Esophagus muscularis mucosa (tissue), 4 donors: ENCODE measurements around the gene KLK13. TPM values are rescaled to one million over a fixed set of nuclear protein-coding genes. Genes with fewer than 3 reads are reported as not detected.

ENCODE experiments used
- DNase-seq: peaks from one replicate; pipeline ENCODE4 v3.0.0-alpha.2; 2017; ENCODE audit errors: extremely low spot score
- H3K27ac ChIP-seq, 4 donors: fragments of 200-600 bp; sonication (generic); replicated peaks in 1 of 4; 1 replicate in 3 of 4; 2 replicates in 1 of 4; pipeline ENCODE4 v1.5.1; 2016 to 2019; ENCODE audit warnings: mild to moderate bottlenecking in 1 of 4
- H3K27me3 ChIP-seq, 4 donors: fragments of 200-600 bp; sonication (generic); one replicate each; pipeline versions ENCODE4 v1.5.1 to v1.6.0; 2016 to 2019
- H3K36me3 ChIP-seq, 4 donors: fragments of 200-600 bp; sonication (generic); one replicate each; pipeline ENCODE4 v1.5.1; 2016 to 2019
- H3K4me1 ChIP-seq, 4 donors: fragments of 200-600 bp; sonication (generic); one replicate each; pipeline ENCODE4 v1.5.1; 2016 to 2019
- H3K4me3 ChIP-seq, 4 donors: fragments of 200-600 bp; sonication (generic); 1 replicate in 2 of 4; 2 replicates in 2 of 4; pipeline ENCODE4 v1.5.1; 2016 to 2019; ENCODE audit warnings: mild to moderate bottlenecking in 4 of 4, moderate library complexity in 1 of 4
- H3K9me3 ChIP-seq, 4 donors: fragments of 200-600 bp; sonication (generic); 1 replicate in 3 of 4; 2 replicates in 1 of 4; pipeline ENCODE4 v1.5.1; 2016 to 2019
- CTCF ChIP-seq, 3 experiments: fragments of 200-600 bp in 2 of 3; fragments of 450-650 bp in 1 of 3; sonication (generic) in 2 of 3; IDR thresholded peaks; one replicate each; pipeline ENCODE4 v1.5.1; 2017 to 2019; ENCODE audit warnings: antibody characterized with exemption in 3 of 3, mild to moderate bottlenecking in 2 of 3, moderate library complexity in 1 of 3
- EP300 ChIP-seq: sonication (generic); formaldehyde crosslinking; IDR thresholded peaks from one replicate; pipeline ENCODE4 v1.6.1; 2017; ENCODE audit warnings: antibody characterized with exemption
- POLR2A ChIP-seq: fragments of 450-650 bp; IDR thresholded peaks from one replicate; pipeline ENCODE4 v1.6.1; 2017; ENCODE audit warnings: antibody characterized with exemption, moderate library complexity, mild to moderate bottlenecking, low read depth
- POLR2AphosphoS5 ChIP-seq, 2 donors: sonication (generic); formaldehyde crosslinking; IDR thresholded peaks; one replicate each; pipeline ENCODE4 v1.6.1; 2017; ENCODE audit warnings: antibody characterized with exemption in 2 of 2
- WGBS: methylation state at CpG from one replicate; pipeline ENCODE4 v1.1.5; 2018; 5-methylcytosine and 5-hydroxymethylcytosine counted together
- intact Hi-C: fragments of 100-400 bp; cut with DNase I; formaldehyde crosslinking; loops from one replicate; pipeline ENCODE4 v1.15.1; 2023
- total RNA-seq, 4 donors: library from RNA; depleted of rRNA; stranded (reverse); fragments of >200 nt; gene quantifications; one replicate each; pipeline versions ENCODE4 v1.1.0 to v1.2.1, GENCODE V29; 2016

The KLK13 gene
- total RNA-seq, 4 donors from 2014 or later = not detected

- intact Hi-C loops = no loop called here
- H3K9me3 ChIP-seq = no peaks in the 10 kb centered on the region
- H3K4me3 ChIP-seq = peak within 1 kb of the TSS; percentile 28 to 53 (median 33)
- DNase-seq = no peak
- TF ChIP-seq CTCF (IDR thresholded peaks at IDR 0.05) (no peak), EP300 (no peak)
- H3K36me3 ChIP-seq = no peaks in the 10 kb centered on the region
- 6% methylated on average over 6 of the region's 14 CpGs for WGBS
- H3K27ac ChIP-seq = no peak within 1 kb of the TSS
- peaks cover 17 to 31% (median 28%) of the 10 kb centered on the region in 4 donors for H3K4me1 ChIP-seq
- peaks cover 0 to 93% (median 37%) of the 10 kb centered on the region in 4 donors for H3K27me3 ChIP-seq
Observed at GRCh38 chr19:51019544-51019925, 45.4 kb downstream of the KLK13 start, which contains the start of gene KLK10. Gene KLK10 (minus strand): TSS chr19:51019709. CDS start chr19:51019130, 579 bp downstream.

DNA sequence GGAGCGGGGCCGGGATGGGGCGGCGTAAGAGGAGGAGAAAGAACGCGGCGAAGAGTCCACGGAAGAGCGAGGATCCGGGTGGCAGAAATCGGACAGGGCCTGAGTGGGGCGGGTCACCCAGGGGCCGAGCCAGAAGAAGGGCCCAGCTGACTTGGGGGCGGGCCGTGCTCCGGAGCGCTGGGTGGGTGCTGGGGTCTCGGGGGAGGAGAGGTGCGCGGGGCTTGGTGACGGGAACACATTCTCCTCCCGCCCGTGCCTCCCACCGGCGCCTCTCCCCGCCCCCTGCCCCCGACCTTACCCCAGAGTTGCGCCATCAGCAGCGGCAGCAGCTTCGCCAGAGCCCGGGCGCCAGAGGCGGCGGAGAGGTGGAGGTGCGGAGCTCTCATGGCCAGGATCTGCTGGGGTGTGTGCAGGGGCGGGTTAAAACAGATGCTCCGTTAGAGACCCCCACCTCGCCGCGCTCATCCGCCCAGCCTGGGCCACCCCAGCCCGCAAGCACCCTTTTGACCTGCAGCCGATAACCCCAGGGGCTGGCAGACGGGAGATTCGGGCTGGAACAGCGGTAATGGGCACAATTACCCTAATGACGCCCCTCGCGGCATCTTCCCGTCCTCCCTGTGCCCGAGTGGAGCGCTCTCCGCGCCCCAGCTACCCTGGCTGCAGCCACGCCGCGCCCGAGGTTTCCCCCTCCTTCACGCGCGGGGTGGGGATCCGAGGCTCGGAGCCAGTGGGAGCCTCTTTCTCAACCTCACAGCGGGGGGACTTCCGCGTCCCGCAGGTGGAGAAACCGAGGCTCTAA is 45.9 kb downstream of the KLK13 start:
- Histone ChIP-seq H3K9me3 (no peaks in the 10 kb centered on the region), H3K27ac (no peak overlapping the region), H3K4me3 (peak overlapping the region; percentile 28 to 53 (median 33)), H3K27me3 (peaks cover 0 to 93% (median 35%) of the 10 kb centered on the region in 4 donors), H3K36me3 (no peaks in the 10 kb centered on the region), H3K4me1 (peaks cover 17 to 31% (median 28%) of the 10 kb centered on the region in 4 donors)
- intact Hi-C loops = no loop called here
- TF ChIP-seq POLR2AphosphoS5 (IDR thresholded peaks at IDR 0.05) (no peak), CTCF (IDR thresholded peaks at IDR 0.05) (no peak), POLR2A (no peak), EP300 (no peak)
- WGBS = 2% methylated on average over 42 of the region's 68 CpGs
- DNase-seq = no peak

GRCh38 chr19:51016798-51017683 is 47.9 kb downstream of the KLK13 start:
- Histone ChIP-seq H3K36me3 (no peaks in the 10 kb centered on the region), H3K27me3 (peaks cover 0 to 92% (median 34%) of the 10 kb centered on the region in 4 donors), H3K4me1 (peaks cover 17 to 31% (median 28%) of the 10 kb centered on the region in 4 donors), H3K9me3 (no peaks in the 10 kb centered on the region), H3K4me3 (peak overlapping the region in 3 of 4 donors; percentile 14 to 45 (median 33)), H3K27ac (no peak overlapping the region)
- intact Hi-C loops = no loop called here
- DNase-seq = no peak
- TF ChIP-seq POLR2A (no peak), CTCF (IDR thresholded peaks at IDR 0.05) (peak in 1 of 3 experiments; percentile 61), POLR2AphosphoS5 (IDR thresholded peaks at IDR 0.05) (no peak), EP300 (no peak)
- WGBS = 2% methylated on average over 68 of the region's 68 CpGs

DNA sequence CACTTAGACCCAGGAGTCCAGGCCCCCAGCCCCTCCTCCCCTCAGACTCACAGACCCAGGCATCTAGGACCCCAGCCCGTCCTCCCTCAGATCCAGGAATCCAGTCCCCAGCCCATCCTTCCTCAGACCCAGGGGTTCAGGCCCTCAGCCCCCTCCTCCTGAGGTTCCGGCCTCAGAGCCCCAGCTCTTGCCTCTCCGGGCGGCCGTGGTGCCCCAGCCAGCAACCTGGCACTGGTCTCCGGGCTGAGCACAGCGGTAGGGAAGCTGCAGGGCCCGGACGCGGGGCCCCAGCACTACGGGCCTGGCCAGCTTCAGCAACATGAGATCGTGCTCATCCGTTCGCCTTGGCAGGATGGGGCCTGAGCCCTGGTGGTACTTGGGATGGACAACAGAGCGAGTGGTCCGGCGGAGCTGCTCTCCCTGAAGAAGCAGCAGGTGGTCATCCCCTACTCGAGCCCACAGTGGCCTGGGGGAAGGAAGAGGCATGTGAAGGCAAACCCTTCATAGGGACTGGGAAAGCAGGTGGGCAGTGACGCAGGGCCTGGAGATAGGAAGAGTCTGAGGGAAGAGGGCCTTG is 49.1 kb downstream of the KLK13 start:
- Histone ChIP-seq H3K4me3 (no peak overlapping the region), H3K9me3 (no peaks in the 10 kb centered on the region), H3K36me3 (no peaks in the 10 kb centered on the region), H3K27me3 (peaks cover 0 to 96% (median 34%) of the 10 kb centered on the region in 4 donors), H3K4me1 (peaks cover 17 to 31% (median 28%) of the 10 kb centered on the region in 4 donors), H3K27ac (no peak overlapping the region)
- WGBS = 77% methylated on average over 14 of the region's 19 CpGs
- TF ChIP-seq POLR2A (no peak), CTCF (IDR thresholded peaks at IDR 0.05) (no peak), POLR2AphosphoS5 (IDR thresholded peaks at IDR 0.05) (no peak), EP300 (no peak)
- no peak for DNase-seq
- intact Hi-C loops = no loop called here
